RCC 7860 (cell line): Measurements from ENCODE around the gene XRCC3.

Experiments used
- DNase-seq: peaks from one replicate; pipeline ENCODE4 v3.0.0-alpha.2; 2015; ENCODE audit warnings: low spot score
- FAIRE-seq: peaks from 2 replicates; lab custom pipeline; 2012; peaks lifted over from hg19 to GRCh38; lab: Jason Lieb, UNC

The XRCC3 gene

DNA sequence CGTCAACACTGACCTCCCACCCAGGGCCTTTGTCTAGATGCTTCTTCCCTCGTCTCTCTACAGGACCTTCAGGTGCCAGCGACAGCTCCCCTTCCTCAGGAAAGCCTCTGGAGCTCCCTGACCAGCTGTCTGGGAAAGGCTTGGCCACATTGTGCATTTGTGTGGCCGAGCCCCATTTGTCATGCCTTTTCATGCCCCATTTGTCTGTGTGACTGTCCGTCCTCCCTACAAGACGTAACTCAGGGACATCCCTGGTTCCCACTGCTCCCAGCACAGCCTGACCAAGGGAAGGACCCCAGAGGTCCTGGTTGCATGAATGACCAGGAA is 24.2 kb upstream of the XRCC3 start:
- FAIRE-seq = no peak
- DNase-seq = no peak

- no peak for DNase-seq
- no peak for FAIRE-seq
These were observed 23.6 kb upstream of the XRCC3 start for GRCh38 chr14:103738701-103739451.

DNA sequence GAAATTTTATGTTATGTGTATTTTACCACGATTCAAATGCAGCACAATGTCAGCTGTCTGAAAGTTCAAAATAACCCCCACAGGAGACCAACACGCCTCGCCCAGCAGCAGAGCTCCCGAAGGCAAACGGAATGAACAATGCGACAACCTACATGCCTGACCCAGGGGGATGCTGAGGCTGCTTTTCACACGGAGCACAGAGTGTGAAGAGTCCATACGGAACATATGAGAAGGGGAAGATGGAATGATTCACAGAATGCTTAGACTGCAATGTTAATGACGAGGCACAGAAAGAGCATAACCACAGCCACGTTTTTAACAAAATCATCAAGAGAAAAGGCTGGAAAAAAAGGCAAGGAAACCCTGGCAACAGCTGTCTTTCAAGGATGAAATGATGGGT is 22.9 kb upstream of the XRCC3 start:
- FAIRE-seq (no peak), DNase-seq (no peak)

DNA sequence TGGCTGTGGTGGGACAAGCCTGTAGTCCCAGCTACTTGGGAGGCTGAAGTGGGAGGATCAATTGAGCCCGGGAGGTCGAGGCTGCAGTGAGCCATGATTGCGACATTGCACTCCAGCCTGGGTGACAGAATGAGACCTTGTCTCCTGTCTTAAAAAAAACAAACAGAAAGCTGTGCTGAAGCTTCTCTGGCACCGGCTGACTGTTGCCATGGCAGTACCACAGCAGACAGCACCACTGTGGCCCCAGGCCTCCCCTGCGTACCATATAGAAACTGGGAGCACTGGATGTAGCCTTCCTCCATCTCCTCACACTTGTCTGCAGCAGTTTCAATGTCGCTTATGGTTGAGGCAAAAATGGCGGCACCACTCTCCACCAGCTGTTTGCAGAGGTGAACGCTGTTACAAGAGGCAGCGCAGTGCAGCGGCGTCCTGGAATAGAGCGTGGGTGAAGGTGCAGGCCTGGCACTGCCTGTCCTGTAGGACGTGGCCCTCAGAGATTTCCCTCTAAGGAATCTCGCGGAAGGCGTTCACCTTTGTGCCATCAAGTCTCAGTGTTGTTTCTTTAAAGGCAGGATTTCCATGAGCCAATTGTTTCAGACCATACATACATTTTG is 22.3 kb upstream of the XRCC3 start:
- FAIRE-seq = no peak
- no peak for DNase-seq

DNA sequence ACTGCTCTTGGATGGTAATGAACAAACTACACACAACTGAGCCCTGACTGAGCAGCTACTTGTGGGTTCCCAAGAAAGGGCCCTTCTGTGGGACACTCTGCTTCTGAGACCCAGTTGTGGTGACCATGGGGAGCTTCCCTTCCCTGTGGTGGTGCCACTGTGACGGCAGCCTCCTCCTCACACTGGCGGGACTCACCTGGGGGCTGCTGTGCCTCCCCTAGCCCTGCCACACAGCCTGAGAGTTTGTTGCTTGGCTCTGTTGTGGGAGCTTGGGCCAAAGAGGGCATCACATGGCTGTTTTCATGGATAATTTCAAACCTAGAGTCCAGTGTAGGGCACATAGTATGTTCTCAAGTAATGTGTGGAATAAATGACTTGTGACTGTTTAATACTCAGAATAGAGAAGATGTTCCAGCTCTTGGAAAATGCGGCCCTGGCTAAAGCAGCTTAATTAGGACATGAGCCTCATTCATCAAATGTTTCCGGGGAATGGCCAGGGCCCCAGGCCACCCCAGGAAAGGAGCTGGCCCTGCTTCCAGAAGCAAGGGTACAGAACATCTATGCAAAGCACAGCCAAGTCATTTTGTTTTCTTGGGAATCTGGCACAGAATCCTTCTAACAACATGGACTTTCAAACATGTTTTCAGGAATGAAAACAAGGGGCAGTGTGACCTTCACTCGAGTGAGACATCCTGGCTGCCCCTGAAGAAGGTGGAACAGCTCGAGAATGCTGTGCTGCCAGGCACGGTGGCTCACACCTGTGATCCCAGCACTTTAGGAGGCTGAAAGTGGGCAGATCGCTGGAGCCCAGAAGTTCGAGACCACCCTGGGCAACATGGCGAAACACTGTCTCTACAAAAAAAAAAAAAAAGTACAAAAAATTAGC is 21.5 kb upstream of the XRCC3 start:
- no peak for FAIRE-seq
- no peak for DNase-seq

DNA sequence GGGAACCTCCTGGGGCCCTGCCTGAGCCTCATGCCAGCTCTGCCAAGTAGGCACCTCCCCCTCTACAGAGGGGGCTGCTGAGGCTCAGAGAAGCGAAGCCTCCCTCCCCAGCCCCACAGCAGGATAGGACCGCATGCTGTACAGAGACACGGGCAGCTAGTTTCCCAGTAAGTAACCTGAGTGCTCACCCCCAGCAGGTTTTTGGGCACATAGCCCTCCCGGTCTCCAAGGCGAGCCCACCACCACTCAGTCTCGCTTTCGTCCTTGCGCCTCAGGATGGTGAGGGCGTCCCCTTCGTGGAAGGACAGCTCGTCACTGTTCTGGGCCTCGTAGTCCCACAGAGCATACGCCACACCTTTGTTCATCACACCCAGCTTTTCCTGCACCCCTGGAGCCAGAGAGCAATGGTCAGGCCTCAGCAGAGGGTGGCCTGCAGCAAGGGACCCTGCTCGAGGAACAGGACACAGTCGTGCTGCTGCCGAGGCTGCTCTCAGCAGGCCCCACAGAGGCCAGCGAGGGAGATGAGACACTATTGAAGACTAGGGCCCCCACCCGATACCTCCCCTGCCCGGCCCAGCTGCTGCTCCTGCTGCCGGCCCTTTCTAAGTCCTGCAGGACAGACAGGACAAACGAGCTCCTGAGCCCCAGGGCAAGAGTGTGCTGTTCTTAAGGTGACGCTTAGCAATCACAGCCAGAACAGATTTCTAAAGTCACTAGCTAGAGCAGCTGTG is 20.7 kb upstream of the XRCC3 start:
- FAIRE-seq = no peak
- no peak for DNase-seq

- FAIRE-seq (no peak), DNase-seq (no peak)
These were observed 20.2 kb upstream of the XRCC3 start for GRCh38 chr14:103735439-103735814.

- no peak for FAIRE-seq
- no peak for DNase-seq
These were observed 19.8 kb upstream of the XRCC3 start for GRCh38 chr14:103735022-103735421.

DNA sequence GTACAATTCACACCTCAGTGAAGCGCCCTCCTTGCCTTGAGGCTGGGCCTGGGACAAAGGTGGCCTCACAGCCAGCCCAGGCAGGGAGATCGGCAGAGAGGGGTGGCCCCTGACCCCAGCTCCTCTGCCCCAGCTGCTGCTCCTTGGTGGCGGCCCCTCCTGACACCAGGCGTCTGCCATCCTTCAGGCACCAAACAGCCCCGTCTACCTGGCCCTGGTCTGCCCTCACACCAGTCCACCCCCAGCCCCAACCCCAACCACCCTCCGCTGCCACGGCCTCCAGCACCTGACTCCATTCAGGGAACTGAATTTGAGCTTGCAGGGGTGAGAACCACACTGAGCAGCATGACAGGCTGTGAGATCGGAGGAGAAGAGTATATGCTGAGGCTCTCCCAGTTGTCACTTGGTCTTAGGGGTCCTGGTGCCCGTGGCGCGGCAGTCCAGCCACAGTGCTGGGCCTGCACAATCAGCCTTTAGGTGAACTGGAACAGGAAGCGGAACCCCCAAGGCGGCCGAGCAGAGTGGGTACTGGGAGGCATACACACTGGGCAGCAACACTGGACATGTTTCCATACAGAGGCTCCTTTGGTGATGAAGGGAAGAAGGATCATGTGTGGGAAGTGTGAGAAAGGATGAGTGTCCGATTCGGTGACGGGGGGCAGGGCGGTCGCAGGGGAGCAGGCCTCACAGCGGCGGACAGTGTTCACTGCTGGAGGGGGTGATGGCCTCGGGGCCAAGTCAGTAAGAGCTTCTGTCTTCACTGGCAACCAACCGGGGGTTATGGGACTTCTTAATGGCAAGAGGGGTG is 19.0 kb upstream of the XRCC3 start:
- DNase-seq = no peak
- FAIRE-seq = no peak

DNA sequence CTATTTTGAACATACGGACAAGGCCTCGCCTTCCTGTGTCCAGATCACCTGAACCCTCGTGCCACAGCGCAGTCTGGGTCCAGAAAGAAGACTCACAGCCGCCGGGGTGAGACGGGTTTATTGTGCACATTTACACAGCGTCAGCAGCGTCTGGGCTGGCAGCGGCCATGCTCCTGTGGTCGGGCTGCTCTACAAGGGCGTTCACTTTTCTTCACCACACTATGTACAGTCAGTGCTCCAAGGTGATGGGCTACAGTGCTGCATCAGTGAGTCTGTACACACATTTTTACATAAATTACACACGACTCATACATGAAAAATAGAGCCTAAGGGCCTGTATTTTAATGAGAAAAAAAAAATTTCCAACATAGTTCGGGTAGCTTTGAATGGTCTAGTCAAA is 18.4 kb upstream of the XRCC3 start:
- no peak for DNase-seq
- no peak for FAIRE-seq

GRCh38 chr14:103732868-103733620 is 17.8 kb upstream of the XRCC3 start:
- FAIRE-seq = no peak
- DNase-seq = no peak

- DNase-seq (no peak), FAIRE-seq (no peak)
These were observed 16.9 kb upstream of the XRCC3 start for GRCh38 chr14:103731916-103732867.

- FAIRE-seq (no peak), DNase-seq (no peak)
These were observed 16.2 kb upstream of the XRCC3 start for GRCh38 chr14:103731481-103731880.

GRCh38 chr14:103730490-103731035 is 15.3 kb upstream of the XRCC3 start:
- DNase-seq = no peak
- FAIRE-seq = no peak

DNA sequence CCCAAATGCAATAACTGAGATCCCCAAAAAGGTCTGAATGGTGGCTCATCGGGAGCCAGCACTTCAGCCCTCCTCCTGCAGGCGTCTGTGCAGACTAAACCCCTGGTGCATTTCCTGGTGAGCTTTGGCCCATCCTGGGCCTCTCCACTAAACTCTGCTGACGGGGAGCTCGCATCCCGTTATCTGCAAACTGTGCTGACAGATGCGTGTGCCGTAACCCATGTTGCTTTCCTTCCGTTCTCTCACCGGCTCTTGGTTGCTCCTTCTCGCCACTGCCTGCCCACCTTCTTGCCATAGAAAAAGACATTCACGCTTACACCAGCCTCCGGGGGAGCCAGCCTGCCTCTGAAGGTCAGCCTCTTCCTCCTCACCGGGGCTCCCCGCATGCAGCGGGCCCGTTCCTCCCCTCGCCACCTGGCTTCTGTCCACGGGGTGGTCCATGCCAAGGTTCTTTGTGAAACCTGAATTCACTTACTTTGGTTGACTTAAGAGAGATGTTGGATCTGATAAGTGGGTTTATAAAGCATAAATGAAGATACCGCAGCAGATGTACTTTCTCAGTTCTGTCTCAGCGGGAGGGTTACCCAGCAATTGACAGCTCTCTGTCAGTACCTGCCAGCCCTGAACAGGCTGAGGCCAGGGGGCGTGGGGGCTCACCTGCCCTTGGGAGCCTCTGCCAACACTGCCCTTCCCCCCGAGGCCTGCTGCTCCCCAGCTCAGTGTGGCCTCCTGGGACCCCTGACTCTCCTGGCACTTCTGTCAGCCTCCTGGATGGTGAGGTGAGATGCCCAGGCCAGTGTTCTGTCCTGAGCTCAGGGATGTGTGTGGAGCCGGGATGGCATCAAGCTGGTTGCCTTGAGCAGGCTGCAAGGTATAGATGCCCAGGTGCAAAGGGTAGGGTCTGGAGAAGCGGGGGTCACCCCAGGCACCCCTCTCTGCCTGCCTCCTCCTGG is 14.5 kb upstream of the XRCC3 start:
- FAIRE-seq = no peak
- no peak for DNase-seq

DNA sequence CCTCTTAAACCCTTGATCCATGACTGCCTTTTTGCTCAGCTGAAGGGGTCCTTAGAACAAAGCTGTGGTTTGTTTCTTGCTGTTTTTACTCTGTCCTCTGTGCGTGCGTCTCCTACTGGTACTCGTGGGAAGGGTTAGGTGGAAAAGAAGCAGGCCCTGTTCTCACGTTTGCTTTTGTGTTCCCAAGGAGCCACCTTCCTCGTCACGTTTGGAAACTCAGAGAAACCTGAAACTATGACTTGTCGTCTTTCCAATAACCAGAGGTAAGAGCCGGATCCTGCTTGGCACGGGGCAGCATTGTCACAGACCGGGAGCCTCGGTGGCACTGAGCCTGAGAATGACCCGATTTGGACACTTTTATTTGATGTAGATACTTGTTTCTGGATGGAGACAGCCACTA is 13.5 kb upstream of the XRCC3 start:
- DNase-seq (no peak), FAIRE-seq (no peak)

DNA sequence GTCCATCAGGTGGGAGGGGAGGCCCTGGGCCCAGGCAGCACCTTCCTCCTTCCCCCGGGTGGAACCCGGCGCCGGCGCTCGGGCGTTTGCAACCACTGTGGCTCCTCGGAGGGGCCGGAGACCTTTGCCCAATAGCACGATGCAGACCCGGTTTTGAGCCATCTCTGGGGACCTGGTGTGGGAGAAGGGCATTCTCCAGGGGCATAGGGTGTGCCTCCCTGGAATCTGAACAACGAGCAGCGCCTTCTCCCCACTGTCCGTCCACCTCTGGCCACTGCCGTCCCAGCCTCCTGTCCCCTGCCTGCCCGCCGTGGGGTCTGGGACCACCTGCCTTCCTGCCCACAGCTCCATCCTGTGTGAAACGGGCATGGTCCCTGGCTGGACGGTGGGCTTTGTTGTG is 12.9 kb upstream of the XRCC3 start:
- DNase-seq (no peak), FAIRE-seq (no peak)
